GM23338 (cell line): ENCODE data around the gene XXYLT1. TPM values are rescaled to one million over a fixed set of nuclear protein-coding genes. Genes with fewer than 3 reads are reported as not detected.

Experiments
- ATAC-seq: fragments of 200-7000 bp; cut with Tn5 transposase; 3 replicates; pipeline ENCODE4 v1.9.1; 2020
- DNase-seq: peaks from one replicate; pipeline ENCODE4 v3.0.0-alpha.2; 2015; ENCODE audit warnings: low spot score
- H2AFZ ChIP-seq: fragments of 200-600 bp; sonication (generic); 2 replicates; pipeline ENCODE4 v1.8.0; 2016; ENCODE audit warnings: antibody characterized with exemption, mild to moderate bottlenecking, moderate library complexity
- H3F3A ChIP-seq: fragments of 200-600 bp; sonication (generic); replicated peaks from 2 replicates; pipeline ENCODE4 v1.8.0; 2017; ENCODE audit warnings: antibody characterized with exemption, mixed run types, low read depth
- H3K27ac ChIP-seq: fragments of 200-600 bp; sonication (generic); 2 replicates; pipeline ENCODE4 v1.6.1; 2016; ENCODE audit warnings: low read depth
- H3K27me3 ChIP-seq: fragments of 200-600 bp; sonication (generic); 2 replicates; pipeline ENCODE4 v1.8.0; 2016; ENCODE audit warnings: mild to moderate bottlenecking, mixed run types, moderate library complexity; ENCODE audit not compliant: insufficient read depth
- H3K36me3 ChIP-seq: fragments of 200-600 bp; sonication (generic); 2 replicates; pipeline ENCODE4 v1.8.0; 2016; ENCODE audit warnings: mild to moderate bottlenecking; ENCODE audit not compliant: insufficient read depth
- H3K4me1 ChIP-seq: fragments of 200-600 bp; sonication (generic); 2 replicates; pipeline ENCODE4 v1.8.0; 2016; ENCODE audit warnings: mild to moderate bottlenecking, moderate library complexity; ENCODE audit not compliant: insufficient read depth
- H3K4me2 ChIP-seq: fragments of 200-600 bp; sonication (generic); 2 replicates; pipeline ENCODE4 v1.7.1; 2017; ENCODE audit warnings: mixed run types
- H3K4me3 ChIP-seq: fragments of 200-600 bp; sonication (generic); 2 replicates; pipeline ENCODE4 v1.6.1; 2016; ENCODE audit warnings: mixed run types
- H3K79me2 ChIP-seq: fragments of 200-600 bp; sonication (generic); replicated peaks from 2 replicates; pipeline ENCODE4 v1.8.0; 2017; ENCODE audit warnings: mild to moderate bottlenecking; ENCODE audit not compliant: insufficient read depth
- H3K9me2 ChIP-seq: fragments of 200-600 bp; sonication (generic); 2 replicates; pipeline ENCODE4 v1.8.0; 2017; ENCODE audit not compliant: insufficient read depth
- H4K20me1 ChIP-seq: fragments of 200-600 bp; sonication (generic); replicated peaks from 2 replicates; pipeline ENCODE4 v1.8.0; 2017; ENCODE audit warnings: mild to moderate bottlenecking; ENCODE audit not compliant: insufficient read depth
- H3K27ac Mint-ChIP-seq: 2 replicates; pipeline ENCODE4 v1.8.0; 2020; ENCODE audit warnings: inconsistent platforms, mild to moderate bottlenecking, moderate library complexity, mixed read lengths
- H3K27me3 Mint-ChIP-seq: 3 replicates; pipeline ENCODE4 v1.8.0; 2022; ENCODE audit warnings: low read depth, mild to moderate bottlenecking, moderate library complexity, mixed read lengths, inconsistent platforms; ENCODE audit not compliant: insufficient read depth, poor library complexity
- H3K36me3 Mint-ChIP-seq: 3 replicates; pipeline ENCODE4 v1.8.0; 2021; ENCODE audit warnings: low read depth, mild to moderate bottlenecking, inconsistent platforms, moderate library complexity, mixed read lengths
- H3K4me1 Mint-ChIP-seq: 3 replicates; pipeline ENCODE4 v1.8.0; 2020; ENCODE audit warnings: mild to moderate bottlenecking, inconsistent platforms, mixed read lengths
- H3K4me3 Mint-ChIP-seq: 3 replicates; pipeline ENCODE4 v1.8.0; 2021; ENCODE audit warnings: moderate library complexity, mild to moderate bottlenecking, inconsistent platforms, mixed read lengths
- H3K9me3 Mint-ChIP-seq: 3 replicates; pipeline ENCODE4 v1.8.0; 2020; ENCODE audit warnings: moderate library complexity, mild to moderate bottlenecking, inconsistent platforms, mixed read lengths
- CREB1 ChIP-seq: fragments of 250-450 bp; sonication (Bioruptor Pico); IDR thresholded peaks from 2 replicates; pipeline ENCODE4 v1.5.0; 2020; ENCODE audit warnings: low read depth, mild to moderate bottlenecking, moderate library complexity
- EZH2 ChIP-seq: fragments of 200-600 bp; sonication (generic); IDR thresholded peaks from one replicate; pipeline ENCODE4 v1.8.0; 2017; ENCODE audit warnings: antibody characterized with exemption, mild to moderate bottlenecking, low read depth; ENCODE audit not compliant: unreplicated experiment
- NANOG ChIP-seq: IDR thresholded peaks from 2 replicates; pipeline ENCODE4 v1.6.1; 2016; ENCODE audit warnings: antibody characterized with exemption, borderline replicate concordance
- POLR2AphosphoS5 ChIP-seq: IDR thresholded peaks from 2 replicates; pipeline ENCODE4 v1.6.1; 2016; ENCODE audit warnings: antibody characterized with exemption, low read depth
- STAT1 ChIP-seq: IDR thresholded peaks from one replicate; pipeline ENCODE4 v1.6.1; 2016; ENCODE audit warnings: antibody characterized with exemption; ENCODE audit not compliant: unreplicated experiment
- ZNF114 ChIP-seq: fragments of 250-450 bp; sonication (Bioruptor Pico); IDR thresholded peaks from 2 replicates; pipeline ENCODE4 v1.5.0; 2020; ENCODE audit warnings: mild to moderate bottlenecking, moderate library complexity
- ZNF331 ChIP-seq: fragments of 250-450 bp; sonication (Bioruptor Pico); IDR thresholded peaks from 2 replicates; pipeline ENCODE4 v1.5.0; 2020; ENCODE audit warnings: low read depth, mild to moderate bottlenecking, moderate library complexity
- polyA plus RNA-seq: library from polyadenylated mRNA; unstranded; fragments of >200 nt; fragmentation: Nextera tagmentation; extraction: Ambion mirVana; gene quantifications from 2 replicates; pipeline ENCODE4 v1.2.1, GENCODE V29; 2016
- total RNA-seq: library from RNA; depleted of rRNA; stranded (reverse); fragments of >200 nt; shearing (Covaris generic); gene quantifications from 2 replicates; pipeline ENCODE4 v1.2.3, GENCODE V29; 2014
- TF ChIP-seq, protein P1 (sequence below): IDR thresholded peaks from 2 replicates; pipeline ENCODE4 v1.6.1; 2016; ENCODE audit warnings: antibody characterized with exemption
- TF ChIP-seq, protein P2 (sequence below): fragments of 250-450 bp; sonication (Bioruptor Pico); IDR thresholded peaks from 2 replicates; pipeline ENCODE4 v1.5.0; 2020; ENCODE audit warnings: mild to moderate bottlenecking, moderate library complexity
- TF ChIP-seq, protein P3 (sequence below), 2 experiments: fragments of 200-600 bp in 1 of 2; sonication (generic) in 1 of 2; conservative IDR thresholded peaks; 2 replicates each; pipeline versions ENCODE4 v1.5.1 to v1.6.1; 2016 to 2017; ENCODE audit warnings: antibody characterized with exemption in 2 of 2, low read depth in 2 of 2, mild to moderate bottlenecking in 2 of 2, moderate library complexity in 1 of 2

XXYLT1 gene
- total and polyA plus RNA-seq, 2 experiments from 2014 or later = 13.5 to 34.8 TPM

DNA sequence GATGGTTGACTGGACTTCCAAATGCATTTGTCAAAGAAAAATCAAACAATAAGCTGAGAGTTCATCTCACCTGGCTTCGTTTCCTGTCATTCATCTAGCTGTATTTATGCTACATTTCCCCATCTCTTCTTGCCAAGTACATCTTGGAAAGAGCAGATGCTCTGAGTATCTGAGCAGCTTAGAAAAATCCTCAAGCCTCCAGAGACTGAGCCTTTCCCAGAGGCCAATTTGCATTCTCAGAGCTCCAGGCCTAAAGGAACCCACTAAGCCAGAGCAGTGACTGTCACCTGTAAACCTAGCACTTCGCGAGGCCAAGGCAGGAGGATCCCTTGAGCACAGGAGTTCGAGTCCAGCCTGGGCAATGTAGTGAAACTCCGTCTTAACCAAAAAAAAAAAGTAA is 100.5 kb downstream of the XXYLT1 start:
- H3K27ac ChIP-seq = no peak overlapping the region
- Mint-ChIP-seq H3K27ac (no peak overlapping the region), H3K9me3 (no peaks in the 10 kb centered on the region), H3K27me3 (peaks cover 2% of the 10 kb centered on the region), H3K36me3 (peaks cover 7% of the 10 kb centered on the region), H3K4me1 (peaks cover 22% of the 10 kb centered on the region), H3K4me3 (no peak overlapping the region)
- H3K27me3 ChIP-seq = no peaks in the 10 kb centered on the region
- no peak for DNase-seq
- H3K9me2 ChIP-seq = no peaks in the 10 kb centered on the region
- no peak overlapping the region for H3K4me2 ChIP-seq
- TF ChIP-seq CREB1 (CRISPR knock-in tag) (no peak), STAT1 (no peak), ZNF331 (CRISPR knock-in tag) (no peak), NANOG (no peak), EZH2 (no peak), ZNF114 (CRISPR knock-in tag) (no peak), POLR2AphosphoS5 (no peak)
- TF ChIP-seq, protein P1, sequence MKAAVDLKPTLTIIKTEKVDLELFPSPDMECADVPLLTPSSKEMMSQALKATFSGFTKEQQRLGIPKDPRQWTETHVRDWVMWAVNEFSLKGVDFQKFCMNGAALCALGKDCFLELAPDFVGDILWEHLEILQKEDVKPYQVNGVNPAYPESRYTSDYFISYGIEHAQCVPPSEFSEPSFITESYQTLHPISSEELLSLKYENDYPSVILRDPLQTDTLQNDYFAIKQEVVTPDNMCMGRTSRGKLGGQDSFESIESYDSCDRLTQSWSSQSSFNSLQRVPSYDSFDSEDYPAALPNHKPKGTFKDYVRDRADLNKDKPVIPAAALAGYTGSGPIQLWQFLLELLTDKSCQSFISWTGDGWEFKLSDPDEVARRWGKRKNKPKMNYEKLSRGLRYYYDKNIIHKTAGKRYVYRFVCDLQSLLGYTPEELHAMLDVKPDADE = no peak
- TF ChIP-seq, protein P2, sequence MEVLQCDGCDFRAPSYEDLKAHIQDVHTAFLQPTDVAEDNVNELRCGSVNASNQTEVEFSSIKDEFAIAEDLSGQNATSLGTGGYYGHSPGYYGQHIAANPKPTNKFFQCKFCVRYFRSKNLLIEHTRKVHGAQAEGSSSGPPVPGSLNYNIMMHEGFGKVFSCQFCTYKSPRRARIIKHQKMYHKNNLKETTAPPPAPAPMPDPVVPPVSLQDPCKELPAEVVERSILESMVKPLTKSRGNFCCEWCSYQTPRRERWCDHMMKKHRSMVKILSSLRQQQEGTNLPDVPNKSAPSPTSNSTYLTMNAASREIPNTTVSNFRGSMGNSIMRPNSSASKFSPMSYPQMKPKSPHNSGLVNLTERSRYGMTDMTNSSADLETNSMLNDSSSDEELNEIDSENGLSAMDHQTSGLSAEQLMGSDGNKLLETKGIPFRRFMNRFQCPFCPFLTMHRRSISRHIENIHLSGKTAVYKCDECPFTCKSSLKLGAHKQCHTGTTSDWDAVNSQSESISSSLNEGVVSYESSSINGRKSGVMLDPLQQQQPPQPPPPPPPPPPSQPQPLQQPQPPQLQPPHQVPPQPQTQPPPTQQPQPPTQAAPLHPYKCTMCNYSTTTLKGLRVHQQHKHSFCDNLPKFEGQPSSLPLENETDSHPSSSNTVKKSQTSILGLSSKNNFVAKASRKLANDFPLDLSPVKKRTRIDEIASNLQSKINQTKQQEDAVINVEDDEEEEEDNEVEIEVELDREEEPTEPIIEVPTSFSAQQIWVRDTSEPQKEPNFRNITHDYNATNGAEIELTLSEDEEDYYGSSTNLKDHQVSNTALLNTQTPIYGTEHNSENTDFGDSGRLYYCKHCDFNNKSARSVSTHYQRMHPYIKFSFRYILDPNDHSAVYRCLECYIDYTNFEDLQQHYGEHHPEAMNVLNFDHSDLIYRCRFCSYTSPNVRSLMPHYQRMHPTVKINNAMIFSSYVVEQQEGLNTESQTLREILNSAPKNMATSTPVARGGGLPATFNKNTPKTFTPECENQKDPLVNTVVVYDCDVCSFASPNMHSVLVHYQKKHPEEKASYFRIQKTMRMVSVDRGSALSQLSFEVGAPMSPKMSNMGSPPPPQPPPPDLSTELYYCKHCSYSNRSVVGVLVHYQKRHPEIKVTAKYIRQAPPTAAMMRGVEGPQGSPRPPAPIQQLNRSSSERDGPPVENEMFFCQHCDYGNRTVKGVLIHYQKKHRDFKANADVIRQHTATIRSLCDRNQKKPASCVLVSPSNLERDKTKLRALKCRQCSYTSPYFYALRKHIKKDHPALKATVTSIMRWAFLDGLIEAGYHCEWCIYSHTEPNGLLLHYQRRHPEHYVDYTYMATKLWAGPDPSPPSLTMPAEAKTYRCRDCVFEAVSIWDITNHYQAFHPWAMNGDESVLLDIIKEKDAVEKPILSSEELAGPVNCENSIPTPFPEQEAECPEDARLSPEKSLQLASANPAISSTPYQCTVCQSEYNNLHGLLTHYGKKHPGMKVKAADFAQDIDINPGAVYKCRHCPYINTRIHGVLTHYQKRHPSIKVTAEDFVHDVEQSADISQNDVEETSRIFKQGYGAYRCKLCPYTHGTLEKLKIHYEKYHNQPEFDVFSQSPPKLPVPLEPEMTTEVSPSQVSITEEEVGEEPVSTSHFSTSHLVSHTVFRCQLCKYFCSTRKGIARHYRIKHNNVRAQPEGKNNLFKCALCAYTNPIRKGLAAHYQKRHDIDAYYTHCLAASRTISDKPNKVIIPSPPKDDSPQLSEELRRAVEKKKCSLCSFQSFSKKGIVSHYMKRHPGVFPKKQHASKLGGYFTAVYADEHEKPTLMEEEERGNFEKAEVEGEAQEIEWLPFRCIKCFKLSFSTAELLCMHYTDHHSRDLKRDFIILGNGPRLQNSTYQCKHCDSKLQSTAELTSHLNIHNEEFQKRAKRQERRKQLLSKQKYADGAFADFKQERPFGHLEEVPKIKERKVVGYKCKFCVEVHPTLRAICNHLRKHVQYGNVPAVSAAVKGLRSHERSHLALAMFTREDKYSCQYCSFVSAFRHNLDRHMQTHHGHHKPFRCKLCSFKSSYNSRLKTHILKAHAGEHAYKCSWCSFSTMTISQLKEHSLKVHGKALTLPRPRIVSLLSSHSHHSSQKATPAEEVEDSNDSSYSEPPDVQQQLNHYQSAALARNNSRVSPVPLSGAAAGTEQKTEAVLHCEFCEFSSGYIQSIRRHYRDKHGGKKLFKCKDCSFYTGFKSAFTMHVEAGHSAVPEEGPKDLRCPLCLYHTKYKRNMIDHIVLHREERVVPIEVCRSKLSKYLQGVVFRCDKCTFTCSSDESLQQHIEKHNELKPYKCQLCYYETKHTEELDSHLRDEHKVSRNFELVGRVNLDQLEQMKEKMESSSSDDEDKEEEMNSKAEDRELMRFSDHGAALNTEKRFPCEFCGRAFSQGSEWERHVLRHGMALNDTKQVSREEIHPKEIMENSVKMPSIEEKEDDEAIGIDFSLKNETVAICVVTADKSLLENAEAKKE (CRISPR knock-in tag) = no peak
- TF ChIP-seq, protein P3, sequence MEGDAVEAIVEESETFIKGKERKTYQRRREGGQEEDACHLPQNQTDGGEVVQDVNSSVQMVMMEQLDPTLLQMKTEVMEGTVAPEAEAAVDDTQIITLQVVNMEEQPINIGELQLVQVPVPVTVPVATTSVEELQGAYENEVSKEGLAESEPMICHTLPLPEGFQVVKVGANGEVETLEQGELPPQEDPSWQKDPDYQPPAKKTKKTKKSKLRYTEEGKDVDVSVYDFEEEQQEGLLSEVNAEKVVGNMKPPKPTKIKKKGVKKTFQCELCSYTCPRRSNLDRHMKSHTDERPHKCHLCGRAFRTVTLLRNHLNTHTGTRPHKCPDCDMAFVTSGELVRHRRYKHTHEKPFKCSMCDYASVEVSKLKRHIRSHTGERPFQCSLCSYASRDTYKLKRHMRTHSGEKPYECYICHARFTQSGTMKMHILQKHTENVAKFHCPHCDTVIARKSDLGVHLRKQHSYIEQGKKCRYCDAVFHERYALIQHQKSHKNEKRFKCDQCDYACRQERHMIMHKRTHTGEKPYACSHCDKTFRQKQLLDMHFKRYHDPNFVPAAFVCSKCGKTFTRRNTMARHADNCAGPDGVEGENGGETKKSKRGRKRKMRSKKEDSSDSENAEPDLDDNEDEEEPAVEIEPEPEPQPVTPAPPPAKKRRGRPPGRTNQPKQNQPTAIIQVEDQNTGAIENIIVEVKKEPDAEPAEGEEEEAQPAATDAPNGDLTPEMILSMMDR (conservative IDR thresholded peaks at IDR 0.05; ENCODE audit: low read depth in 2 of 2) = no peak
- H3K4me1 ChIP-seq = peaks cover 12% of the 10 kb centered on the region; the same call in 1 of the 2 replicates
- H4K20me1 ChIP-seq = no peaks in the 10 kb centered on the region
- peaks cover 7% of the 10 kb centered on the region for H3K79me2 ChIP-seq
- H2AFZ ChIP-seq = no peak overlapping the region
- no peak for ATAC-seq
- H3K4me3 ChIP-seq = no peak overlapping the region
- no peaks in the 10 kb centered on the region for H3K36me3 ChIP-seq
- no peaks in the 10 kb centered on the region for H3F3A ChIP-seq
